Tongue (tissue), 2 donors: ENCODE results near the gene OR51D1. TPM values are rescaled to one million over a fixed set of nuclear protein-coding genes. Genes with fewer than 3 reads are reported as not detected.

Source experiments
- DNase-seq: peaks from one replicate; pipeline ENCODE4 v3.0.0-alpha.2; 2015
- total RNA-seq: library from RNA; depleted of rRNA; stranded (reverse); fragments of >200 nt; gene quantifications from one replicate; pipeline ENCODE4 v1.2.3, GENCODE V29; 2014

Gene OR51D1
- not detected for total RNA-seq

- peak; percentile 83 for DNase-seq
Observed at GRCh38 chr11:4636962-4637661, at the start of gene OR51D1. TSS of gene OR51D1 (plus strand) at chr11:4637477. CDS start at chr11:4639791, 2,314 bp downstream.

- no peak for DNase-seq
Observed at GRCh38 chr11:4589017-4589416, 48.3 kb upstream of the OR51D1 start.

- DNase-seq, result no peak
Observed at GRCh38 chr11:4593739-4594138, 43.5 kb upstream of the OR51D1 start, which contains the start of gene OR52I1. TSS of gene OR52I1 (plus strand) at chr11:4594039. CDS start at chr11:4594039, 0 bp downstream.

GRCh38 chr11:4605057-4605456, 32.2 kb upstream of the OR51D1 start:
- DNase-seq, result no peak

GRCh38 chr11:4606231-4607015, 30.9 kb upstream of the OR51D1 start:
- no peak for DNase-seq

GRCh38 chr11:4607096-4607495, 30.2 kb upstream of the OR51D1 start:
- DNase-seq, result peak; percentile 14

- peak; percentile 98 for DNase-seq
Observed at GRCh38 chr11:4607781-4608666, 29.3 kb upstream of the OR51D1 start, which contains the start of gene TRIM68. TSS of gene TRIM68 (minus strand) at chr11:4608231. CDS start at chr11:4605504, 2,727 bp downstream.

GRCh38 chr11:4610258-4610935, 26.9 kb upstream of the OR51D1 start:
- no peak for DNase-seq

- no peak for DNase-seq
Observed at GRCh38 chr11:4611986-4612385, 25.3 kb upstream of the OR51D1 start.

- no peak for DNase-seq
Observed at GRCh38 chr11:4615856-4616444, 21.3 kb upstream of the OR51D1 start.

GRCh38 chr11:4619514-4619913, 17.8 kb upstream of the OR51D1 start:
- DNase-seq, result no peak

GRCh38 chr11:4626207-4627099, 10.8 kb upstream of the OR51D1 start:
- DNase-seq, result peak; percentile 82

GRCh38 chr11:4636136-4636535, 1.1 kb upstream of the OR51D1 start:
- no peak for DNase-seq

- no peak for DNase-seq
Observed at GRCh38 chr11:4637662-4638047, 378 bp downstream of the OR51D1 start.

- no peak for DNase-seq
Observed at GRCh38 chr11:4639931-4640330, 2.7 kb downstream of the OR51D1 start.

GRCh38 chr11:4641501-4641900, 4.2 kb downstream of the OR51D1 start:
- no peak for DNase-seq

GRCh38 chr11:4642043-4642442, 4.8 kb downstream of the OR51D1 start:
- DNase-seq, result no peak

- DNase-seq, result no peak
Observed at GRCh38 chr11:4643076-4643475, 5.8 kb downstream of the OR51D1 start.

GRCh38 chr11:4643682-4644081, 6.4 kb downstream of the OR51D1 start, which contains the start of gene OR51E1:
TSS of gene OR51E1 (plus strand) at chr11:4643982. CDS start at chr11:4652527, 8,545 bp downstream.
- DNase-seq, result no peak

- no peak for DNase-seq
Observed at GRCh38 chr11:4644233-4644632, 7.0 kb downstream of the OR51D1 start.
